Aorta (tissue), 5 donors: Measurements from ENCODE around the gene CCDC6. TPM values are rescaled to one million over a fixed set of nuclear protein-coding genes. Genes with fewer than 3 reads are reported as not detected.

Experiments used
- ATAC-seq: fragments of 200-7000 bp; cut with Tn5 transposase; one replicate; pipeline ENCODE4 v1.9.1; 2022; ENCODE audit warnings: moderate library complexity; ENCODE audit not compliant: low FRiP score
- DNase-seq, 2 donors: peaks; one replicate each; pipeline ENCODE4 v3.0.0-alpha.2; 2020
- H3K27ac ChIP-seq, 2 donors: one replicate each; pipeline ENCODE4 v1.5.1; 2013; ENCODE audit warnings: low read length in 2 of 2, mild to moderate bottlenecking in 2 of 2, moderate library complexity in 2 of 2, control low read depth in 1 of 2, inconsistent platforms in 1 of 2, low read depth in 1 of 2
- H3K27me3 ChIP-seq, 2 donors: one replicate each; pipeline ENCODE4 v1.6.1; 2013; ENCODE audit warnings: control low read depth in 1 of 2, low read length in 1 of 2, mild to moderate bottlenecking in 1 of 2, moderate library complexity in 1 of 2; ENCODE audit not compliant: insufficient read depth in 2 of 2, control insufficient read depth in 1 of 2
- H3K36me3 ChIP-seq, 2 donors: one replicate each; pipeline ENCODE4 v1.6.1; 2013; ENCODE audit warnings: control low read depth in 1 of 2, low read length in 1 of 2, mild to moderate bottlenecking in 1 of 2; ENCODE audit not compliant: insufficient read depth in 2 of 2, control insufficient read depth in 1 of 2
- H3K4me1 ChIP-seq, 2 donors: one replicate each; pipeline ENCODE4 v1.6.1; 2013; ENCODE audit warnings: low read length in 2 of 2, control low read depth in 1 of 2, mild to moderate bottlenecking in 1 of 2, moderate library complexity in 1 of 2; ENCODE audit not compliant: insufficient read depth in 2 of 2, control insufficient read depth in 1 of 2
- H3K4me3 ChIP-seq, 2 donors: one replicate each; pipeline ENCODE4 v1.5.1; 2013; ENCODE audit warnings: low read length in 2 of 2, control low read depth in 1 of 2, mild to moderate bottlenecking in 1 of 2
- H3K9me3 ChIP-seq: one replicate; pipeline ENCODE4 v1.6.1; 2013; ENCODE audit warnings: mild to moderate bottlenecking, low read length; ENCODE audit not compliant: control insufficient read depth
- WGBS, 2 donors: extraction: QIAGEN DNeasy Blood & Tissue Kit; methylation state at CpG; one replicate each; pipeline ENCODE4 v1.1.7; 2013; 5-methylcytosine and 5-hydroxymethylcytosine counted together
- intact Hi-C, 2 donors: fragments of 100-400 bp; cut with DNase I; formaldehyde crosslinking; loops; one replicate each; pipeline versions ENCODE4 v1.14.2 to v1.15.0; 2022
- polyA plus RNA-seq, 2 donors: library from polyadenylated mRNA; stranded (reverse); fragments of 200-250 nt; gene quantifications; one replicate each; pipeline ENCODE4 v1.2.3, GENCODE V29; 2013
- total RNA-seq, 2 donors: library from RNA; stranded (reverse); fragmentation: NEBNext Ultra II Directional; extraction: Animal tissue kit (Norgen Biotek cat#: 25700); gene quantifications; one replicate each; pipeline ENCODE4 v1.2.1, GENCODE V29; 2021
- donor health status: healthy with polysubstance abuse.
- donor health status: Bipolar disorder and iron deficiency.
- donor health status: DM: no; HTN: no; CAD: no.
- donor health status: DM: no; HTN: no; CAD: no.
- donor health status: DM: yes; HTN: yes; CAD: no.

Gene CCDC6
- total and polyA plus RNA-seq, 4 donors = 21.8 to 90.0 (median 51.7) TPM

DNA sequence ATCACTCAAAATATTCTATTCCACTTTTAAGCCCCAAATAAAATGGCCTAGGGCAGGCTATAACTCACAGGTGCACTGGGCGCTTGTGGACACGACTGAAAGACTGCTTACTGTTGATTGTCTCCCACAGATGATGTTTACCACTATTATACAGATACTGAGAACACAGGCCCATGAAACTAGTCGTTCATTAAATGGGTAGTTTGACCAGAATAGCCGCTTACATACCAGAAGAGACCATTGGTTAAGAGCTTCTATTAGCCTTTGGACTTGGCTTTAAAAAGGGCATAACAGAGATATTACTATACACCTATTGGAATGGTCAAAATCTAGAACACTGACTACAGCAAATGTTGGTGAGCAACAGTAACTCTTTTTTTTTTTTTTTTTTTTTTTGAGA is 4.3 kb downstream of the CCDC6 start:
- no peak overlapping the region for H3K27ac ChIP-seq

GRCh38 chr10:59901470-59901869 is 4.9 kb downstream of the CCDC6 start:
- Histone ChIP-seq H3K27ac (no peak overlapping the region), H3K36me3 (no peaks in the 10 kb centered on the region), H3K9me3 (no peaks in the 10 kb centered on the region), H3K4me1 (peaks cover 4 to 7% of the 10 kb centered on the region in 2 donors), H3K27me3 (no peaks in the 10 kb centered on the region), H3K4me3 (no peak overlapping the region)
- intact Hi-C loops = loop anchor here (5.0 to 10.0 kb wide), 3 partner anchors 44 to 667 kb away; no protein-coding TSS in a partner anchor
- ATAC-seq (no peak), DNase-seq (no peak)
- 4 to 13% methylated on average over 1 of the region's 1 CpG for WGBS, 2 donors

More for the DNA sequence above, 4.3 kb downstream of the CCDC6 start:
- no peak for ATAC-seq
- H3K36me3 ChIP-seq = no peaks in the 10 kb centered on the region
- 80 to 83% methylated on average over 4 of the region's 4 CpGs for WGBS, 2 donors
- intact Hi-C loops = loop anchor here (5.0 to 10.0 kb wide), 3 partner anchors 45 to 667 kb away; no protein-coding TSS in a partner anchor
- no peak for DNase-seq
- H3K27me3 ChIP-seq = no peaks in the 10 kb centered on the region
- H3K4me3 ChIP-seq = no peak overlapping the region
- no peaks in the 10 kb centered on the region for H3K9me3 ChIP-seq
- H3K4me1 ChIP-seq = peaks cover 4 to 7% of the 10 kb centered on the region in 2 donors

DNA sequence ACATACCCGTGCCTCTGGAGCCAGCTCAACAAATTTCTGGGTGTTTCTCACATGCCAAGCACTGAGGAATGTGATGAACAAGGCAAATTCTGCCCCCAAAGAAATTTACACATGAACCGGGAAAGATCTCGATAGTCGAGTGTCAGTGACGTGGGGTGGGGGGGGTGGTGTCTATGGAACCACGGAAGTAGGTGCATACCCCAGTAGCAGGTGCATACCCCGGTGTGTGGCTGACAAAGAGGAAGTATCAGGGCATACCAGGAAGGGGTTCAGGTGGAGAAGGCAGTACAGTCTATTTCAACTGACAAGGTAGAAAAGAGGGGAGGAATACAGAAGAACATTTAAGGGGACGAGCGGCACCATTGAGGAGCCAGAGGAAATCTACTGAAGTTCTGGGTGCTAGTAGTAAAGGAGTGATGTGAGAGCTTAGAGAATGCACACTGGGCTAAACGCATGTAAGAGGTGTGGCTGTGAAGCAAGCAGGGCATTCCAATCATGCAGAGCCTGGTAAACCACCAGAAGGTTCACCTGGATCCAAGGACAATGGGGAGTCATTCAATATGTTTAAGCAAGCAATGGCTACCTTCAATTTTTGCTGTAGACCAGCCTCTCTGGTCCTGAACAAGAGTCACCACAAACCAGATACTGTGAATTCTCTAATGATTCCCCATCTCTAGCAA is 6.2 kb downstream of the CCDC6 start:
- no peaks in the 10 kb centered on the region for H3K9me3 ChIP-seq
- H3K4me3 ChIP-seq = no peak overlapping the region
- peaks cover 4 to 9% of the 10 kb centered on the region in 2 donors for H3K4me1 ChIP-seq
- ATAC-seq (no peak), DNase-seq (no peak)
- WGBS, 2 donors = 39 to 59% methylated on average over 10 of the region's 10 CpGs
- H3K27ac ChIP-seq = no peak overlapping the region
- intact Hi-C loops = loop anchor here (5.0 to 10.0 kb wide), 3 partner anchors 43 to 665 kb away; no protein-coding TSS in a partner anchor
- H3K36me3 ChIP-seq = no peaks in the 10 kb centered on the region
- no peaks in the 10 kb centered on the region for H3K27me3 ChIP-seq

- WGBS, 2 donors = 38 to 45% methylated on average over 6 of the region's 6 CpGs
- H3K27me3 ChIP-seq = no peaks in the 10 kb centered on the region
- peaks cover 8 to 13% of the 10 kb centered on the region in 2 donors for H3K4me1 ChIP-seq
- H3K36me3 ChIP-seq = no peaks in the 10 kb centered on the region
- no peak for DNase-seq
- H3K9me3 ChIP-seq = no peaks in the 10 kb centered on the region
- peak overlapping the region in 1 of 2 donors; percentile 67 for H3K27ac ChIP-seq
- peak; percentile 38 for ATAC-seq
- intact Hi-C loops = no loop called here
- H3K4me3 ChIP-seq = no peak overlapping the region
These were observed 8.1 kb downstream of the CCDC6 start for GRCh38 chr10:59898125-59898835.

DNA sequence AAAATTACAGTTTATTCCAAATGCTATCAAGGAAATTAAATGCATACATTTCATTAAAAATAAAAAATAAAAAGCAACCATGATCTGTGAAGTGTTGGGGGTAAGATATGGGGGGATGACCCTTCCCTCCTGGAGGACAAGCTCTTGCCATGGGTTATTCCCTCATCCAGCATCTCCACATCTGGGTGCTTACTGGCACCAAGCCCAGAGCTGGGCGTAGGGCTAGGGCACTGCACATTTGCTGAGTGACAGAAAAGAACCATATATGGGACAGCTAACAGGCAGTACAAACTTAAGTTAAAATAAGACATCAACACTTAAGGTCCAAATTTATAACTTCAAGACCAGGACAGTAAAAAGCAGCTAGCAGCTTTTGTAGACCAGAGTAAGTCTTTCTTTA is 10.2 kb downstream of the CCDC6 start:
- H3K4me3 ChIP-seq = no peak overlapping the region
- ATAC-seq (no peak), DNase-seq (peak in 1 of 2 donors; percentile 69)
- H3K9me3 ChIP-seq = no peaks in the 10 kb centered on the region
- no peaks in the 10 kb centered on the region for H3K27me3 ChIP-seq
- no peaks in the 10 kb centered on the region for H3K36me3 ChIP-seq
- peaks cover 13 to 16% of the 10 kb centered on the region in 2 donors for H3K4me1 ChIP-seq
- WGBS, 2 donors = 0 to 6% methylated on average over 1 of the region's 1 CpG
- intact Hi-C loops = no loop called here
- H3K27ac ChIP-seq = peak overlapping the region in 1 of 2 donors; percentile 81

- Histone ChIP-seq H3K36me3 (no peaks in the 10 kb centered on the region), H3K9me3 (no peaks in the 10 kb centered on the region), H3K4me3 (no peak overlapping the region), H3K27me3 (no peaks in the 10 kb centered on the region), H3K4me1 (peaks cover 13 to 16% of the 10 kb centered on the region in 2 donors), H3K27ac (peak overlapping the region; percentile 83 to 95)
- DNase-seq (no peak), ATAC-seq (peak; percentile 39)
- intact Hi-C loops = no loop called here
- WGBS, 2 donors = 15 to 18% methylated on average over 10 of the region's 10 CpGs
These were observed 10.7 kb downstream of the CCDC6 start for GRCh38 chr10:59895629-59896116.

GRCh38 chr10:59894114-59894513 is 12.2 kb downstream of the CCDC6 start:
- WGBS, 2 donors = 5 to 13% methylated on average over 4 of the region's 4 CpGs
- H3K4me3 ChIP-seq = no peak overlapping the region
- peaks cover 0 to 2% of the 10 kb centered on the region in 2 donors for H3K36me3 ChIP-seq
- H3K4me1 ChIP-seq = peaks cover 11% of the 10 kb centered on the region in 2 donors
- no peaks in the 10 kb centered on the region for H3K9me3 ChIP-seq
- DNase-seq (peak; percentile 79 to 83), ATAC-seq (peak; percentile 71)
- H3K27me3 ChIP-seq = no peaks in the 10 kb centered on the region
- H3K27ac ChIP-seq = peak overlapping the region; percentile 32 to 44
- intact Hi-C loops = no loop called here

GRCh38 chr10:59892697-59893096 is 13.7 kb downstream of the CCDC6 start:
- no peaks in the 10 kb centered on the region for H3K9me3 ChIP-seq
- intact Hi-C loops = no loop called here
- ATAC-seq (no peak), DNase-seq (peak in 1 of 2 donors; percentile 65)
- no peak overlapping the region for H3K27ac ChIP-seq
- H3K27me3 ChIP-seq = no peaks in the 10 kb centered on the region
- H3K4me3 ChIP-seq = no peak overlapping the region
- WGBS, 2 donors = 36 to 48% methylated on average over 3 of the region's 3 CpGs
- H3K4me1 ChIP-seq = peaks cover 13 to 16% of the 10 kb centered on the region in 2 donors
- peaks cover 0 to 2% of the 10 kb centered on the region in 2 donors for H3K36me3 ChIP-seq
